ENCODE data around the gene HOXC9.

HOXC9 gene

GRCh38 chr12:53988541-53989226 is 11.3 kb upstream of the HOXC9 start:
- DNase-seq (ENCODE audit: low read depth) = no peak

DNA sequence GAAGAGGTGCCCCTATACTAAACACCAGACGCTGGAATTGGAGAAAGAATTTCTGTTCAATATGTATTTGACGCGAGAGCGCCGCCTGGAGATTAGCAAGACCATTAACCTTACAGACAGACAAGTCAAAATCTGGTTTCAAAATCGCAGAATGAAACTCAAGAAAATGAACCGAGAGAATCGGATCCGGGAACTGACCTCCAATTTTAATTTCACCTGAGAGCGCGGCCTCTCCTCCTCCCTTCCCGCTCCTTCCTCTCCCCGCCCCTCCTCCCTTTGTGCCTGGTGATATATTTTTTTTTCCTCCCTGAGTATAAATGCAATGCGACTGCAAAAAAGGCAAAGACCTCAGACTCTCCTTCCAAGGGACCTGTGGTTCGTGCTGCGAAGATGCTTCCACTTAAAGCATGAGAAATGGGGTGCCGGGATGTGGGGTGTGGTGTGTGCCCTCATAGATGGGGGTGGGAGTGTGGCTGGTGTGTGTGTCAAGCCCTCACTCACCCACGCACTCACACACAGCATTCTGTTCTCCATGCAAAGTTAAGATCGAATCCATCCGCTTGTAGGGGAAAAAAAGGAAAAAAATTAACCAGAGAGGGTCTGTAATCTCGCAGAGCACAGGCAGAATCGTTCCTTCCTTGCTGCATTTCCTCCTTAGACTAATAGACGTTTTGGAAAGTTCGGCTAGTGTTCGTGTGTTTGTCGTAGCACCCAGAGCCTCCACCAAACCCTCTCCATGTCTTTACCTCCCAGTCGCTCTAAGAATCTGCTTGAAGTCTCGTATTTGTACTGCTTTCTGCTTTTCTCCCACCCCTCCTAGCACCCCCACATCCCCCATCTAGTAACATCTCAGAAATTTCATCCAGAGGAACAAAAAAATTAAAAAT is 10.5 kb upstream of the HOXC9 start:
- DNase-seq (ENCODE audit: low read depth) = peak; percentile 61

- DNase-seq (ENCODE audit: low read depth) = no peak
Measured at GRCh38 chr12:53990311-53991076, 9.5 kb upstream of the HOXC9 start.

- no peak for DNase-seq (ENCODE audit: low read depth)
Measured at GRCh38 chr12:53991077-53991460, 8.9 kb upstream of the HOXC9 start.

DNA sequence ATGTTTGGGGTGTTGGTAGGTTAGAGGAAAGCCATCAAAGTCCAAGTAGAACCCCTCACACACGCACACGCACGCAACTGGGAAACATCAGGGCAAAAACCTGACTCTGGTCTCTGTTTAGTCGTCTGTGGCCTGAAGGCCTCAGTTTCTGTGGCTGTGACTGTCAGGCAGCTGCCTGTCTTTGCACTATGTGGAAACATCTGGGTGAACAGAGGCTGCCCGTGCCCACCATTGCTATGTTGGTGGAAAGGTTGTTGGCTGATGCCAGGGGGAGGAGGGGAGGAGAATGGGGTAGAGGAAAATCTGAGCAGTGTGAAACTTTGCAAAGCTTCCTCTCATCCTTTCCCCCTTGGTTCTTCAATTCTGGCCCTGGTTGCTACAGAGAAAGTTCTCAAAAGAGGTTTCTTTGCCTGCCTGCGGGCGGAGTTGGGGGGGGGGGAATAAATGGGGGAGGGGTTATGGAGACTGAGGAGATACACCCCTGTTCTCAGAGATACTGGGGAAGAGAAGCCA is 7.5 kb upstream of the HOXC9 start:
- no peak for DNase-seq (ENCODE audit: low read depth)

DNA sequence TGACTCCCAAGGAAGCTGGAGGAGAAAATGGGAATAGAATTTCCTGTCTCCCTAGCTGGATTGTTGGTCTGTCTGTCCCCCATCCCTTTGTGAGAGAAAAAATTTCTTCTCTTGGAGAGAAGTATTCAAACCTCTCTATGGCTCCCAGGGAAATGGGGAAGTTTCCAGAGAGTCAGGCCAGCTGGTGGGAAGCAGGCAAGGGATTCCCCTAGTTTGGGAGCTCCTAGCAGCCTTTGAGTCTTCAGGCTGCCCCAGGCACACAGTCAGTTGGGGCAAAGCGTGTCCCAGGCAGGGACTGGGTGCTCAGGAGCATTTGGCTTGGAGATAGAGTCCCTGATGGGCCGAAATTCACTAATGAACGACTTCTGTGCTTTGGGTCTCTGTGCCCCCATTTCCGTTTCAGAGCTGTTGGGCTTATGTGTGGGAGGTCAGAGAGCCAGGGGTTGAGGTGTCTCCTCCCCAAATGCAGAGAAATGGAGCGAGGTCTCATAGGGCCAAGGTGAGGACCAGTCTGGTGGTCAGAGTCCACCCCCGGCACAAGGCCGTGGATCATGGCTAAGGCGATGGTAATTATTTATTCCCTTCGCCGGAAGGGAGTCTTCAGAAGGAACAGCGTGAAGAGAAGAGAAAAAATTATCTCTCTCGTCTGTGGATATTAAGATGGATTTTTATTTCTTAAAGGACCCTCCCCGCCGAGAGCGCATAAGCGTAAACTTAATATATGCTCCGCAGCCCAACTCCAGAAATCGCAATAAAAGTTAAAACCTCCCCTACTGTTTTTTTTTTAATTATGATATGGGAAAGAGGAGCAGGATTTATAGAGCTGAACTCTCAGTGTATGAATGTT is 6.6 kb upstream of the HOXC9 start:
- no peak for DNase-seq (ENCODE audit: low read depth)

GRCh38 chr12:53994009-53994263 is 6.0 kb upstream of the HOXC9 start:
- no peak for DNase-seq (ENCODE audit: low read depth)

- no peak for DNase-seq (ENCODE audit: low read depth)
Measured at GRCh38 chr12:53994264-53995001, 5.5 kb upstream of the HOXC9 start.

DNA sequence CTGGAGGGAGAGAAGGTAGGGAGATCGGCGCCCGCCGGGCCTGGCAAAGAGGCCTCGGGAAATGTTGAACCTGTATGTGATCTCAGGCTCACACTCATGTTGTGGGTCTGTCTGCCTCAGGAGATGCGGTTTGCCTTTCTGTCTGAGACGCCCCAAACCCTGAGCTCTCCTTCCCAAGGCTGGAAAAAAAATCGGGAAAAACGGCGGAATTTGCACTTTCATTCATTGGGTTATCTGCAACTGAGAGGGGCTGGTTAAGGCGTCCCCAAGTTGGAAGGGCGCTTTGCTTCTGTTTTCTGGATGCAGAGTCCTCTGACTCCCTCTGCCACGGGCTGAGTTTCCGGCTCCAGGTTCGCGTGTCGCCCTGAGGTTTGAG is 5.0 kb upstream of the HOXC9 start:
- DNase-seq (ENCODE audit: low read depth) = no peak

GRCh38 chr12:53995378-53996239 is 4.4 kb upstream of the HOXC9 start:
- peak; percentile 17 for DNase-seq (ENCODE audit: low read depth)

DNA sequence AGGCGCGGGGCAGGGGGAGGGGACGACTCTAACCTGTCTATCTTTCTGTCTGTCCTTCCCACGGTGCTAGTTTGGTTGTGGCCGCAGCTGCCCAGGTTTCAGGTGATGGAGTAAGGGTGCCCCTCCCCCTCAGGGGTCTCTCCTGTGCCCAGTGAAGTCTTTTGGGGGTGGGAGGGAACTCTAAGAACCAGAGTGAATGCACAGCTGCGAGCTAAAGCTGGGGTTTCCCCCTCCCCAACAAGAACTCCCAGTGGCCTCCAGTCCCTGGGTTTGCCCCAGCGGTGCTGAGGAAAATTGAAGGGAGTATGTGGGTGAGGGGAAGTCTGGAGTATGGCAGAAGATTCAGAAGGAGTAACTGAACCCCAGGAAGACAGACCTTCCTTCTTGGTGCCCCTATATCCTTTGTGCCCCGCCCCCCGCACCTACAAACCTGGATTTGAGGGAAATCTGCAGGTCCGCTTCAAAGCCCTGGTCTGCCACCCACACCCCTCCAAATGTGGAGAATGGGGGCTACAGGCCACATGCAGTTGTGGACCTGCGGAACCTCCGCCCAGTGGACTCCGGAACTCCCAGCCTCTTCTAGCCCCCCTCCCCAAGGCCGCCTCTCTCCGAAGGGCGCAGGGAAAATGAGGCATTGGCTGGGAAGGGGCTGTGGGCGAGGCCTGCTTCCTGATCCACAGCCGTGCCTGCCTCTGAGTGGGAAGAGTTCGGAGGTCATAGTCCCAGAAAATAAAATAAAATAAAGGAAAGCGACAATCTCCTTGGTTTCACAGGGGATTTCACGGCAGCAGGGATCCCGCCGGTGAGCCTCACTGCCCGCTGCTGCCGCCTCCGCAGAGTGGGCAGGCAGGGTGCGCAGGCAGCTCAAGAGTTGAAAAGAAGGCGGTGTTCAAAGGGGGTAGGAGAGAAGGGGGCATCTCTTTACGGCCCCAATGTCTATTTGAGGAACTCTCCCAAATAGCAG is 3.4 kb upstream of the HOXC9 start:
- DNase-seq (ENCODE audit: low read depth) = no peak

GRCh38 chr12:53997204-53998109 is 2.5 kb upstream of the HOXC9 start:
- no peak for DNase-seq (ENCODE audit: low read depth)

DNA sequence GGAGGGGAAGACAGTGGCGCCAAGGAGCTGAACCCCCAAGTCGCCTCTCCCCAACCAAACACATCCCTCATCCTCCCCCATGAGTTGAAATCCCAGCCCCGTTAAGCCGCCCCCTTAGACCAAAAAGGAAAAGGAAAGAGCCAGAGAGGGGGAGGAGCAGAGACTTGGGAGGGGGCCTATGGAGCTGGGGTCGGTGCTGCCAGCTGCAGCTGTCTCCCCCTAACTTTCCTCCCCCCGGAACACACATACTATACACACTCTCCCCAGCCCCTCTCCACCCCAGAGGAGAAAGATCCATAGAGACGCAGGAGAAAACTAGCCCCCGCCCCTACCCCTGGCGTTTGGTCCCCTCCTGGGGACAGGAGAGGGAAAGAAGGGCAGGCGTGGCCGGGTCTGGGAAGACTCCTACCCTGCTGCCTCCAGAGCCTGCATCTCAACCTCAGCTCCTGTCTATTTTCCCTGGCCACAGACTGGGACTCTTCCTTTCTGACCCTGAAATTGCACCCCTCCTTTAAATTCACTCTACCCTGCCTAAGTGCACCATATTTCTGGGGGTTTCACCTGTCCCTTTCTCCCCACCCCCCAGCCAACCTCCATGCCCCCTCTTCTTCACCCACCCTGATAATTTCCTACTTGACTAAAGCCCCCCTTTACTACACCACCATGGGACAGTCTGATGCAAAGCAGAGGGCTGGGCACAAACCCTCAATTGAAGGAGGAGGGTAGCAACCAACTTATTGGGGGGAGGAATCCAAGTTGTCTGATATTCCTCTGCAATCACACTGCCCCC is 1.7 kb upstream of the HOXC9 start:
- no peak for DNase-seq (ENCODE audit: low read depth)

GRCh38 chr12:53998900-53999236 is 1.1 kb upstream of the HOXC9 start:
- DNase-seq (ENCODE audit: low read depth) = no peak

- DNase-seq (ENCODE audit: low read depth) = peak; percentile 59
Measured at GRCh38 chr12:53999559-54000115, 324 bp upstream of the HOXC9 start.

DNA sequence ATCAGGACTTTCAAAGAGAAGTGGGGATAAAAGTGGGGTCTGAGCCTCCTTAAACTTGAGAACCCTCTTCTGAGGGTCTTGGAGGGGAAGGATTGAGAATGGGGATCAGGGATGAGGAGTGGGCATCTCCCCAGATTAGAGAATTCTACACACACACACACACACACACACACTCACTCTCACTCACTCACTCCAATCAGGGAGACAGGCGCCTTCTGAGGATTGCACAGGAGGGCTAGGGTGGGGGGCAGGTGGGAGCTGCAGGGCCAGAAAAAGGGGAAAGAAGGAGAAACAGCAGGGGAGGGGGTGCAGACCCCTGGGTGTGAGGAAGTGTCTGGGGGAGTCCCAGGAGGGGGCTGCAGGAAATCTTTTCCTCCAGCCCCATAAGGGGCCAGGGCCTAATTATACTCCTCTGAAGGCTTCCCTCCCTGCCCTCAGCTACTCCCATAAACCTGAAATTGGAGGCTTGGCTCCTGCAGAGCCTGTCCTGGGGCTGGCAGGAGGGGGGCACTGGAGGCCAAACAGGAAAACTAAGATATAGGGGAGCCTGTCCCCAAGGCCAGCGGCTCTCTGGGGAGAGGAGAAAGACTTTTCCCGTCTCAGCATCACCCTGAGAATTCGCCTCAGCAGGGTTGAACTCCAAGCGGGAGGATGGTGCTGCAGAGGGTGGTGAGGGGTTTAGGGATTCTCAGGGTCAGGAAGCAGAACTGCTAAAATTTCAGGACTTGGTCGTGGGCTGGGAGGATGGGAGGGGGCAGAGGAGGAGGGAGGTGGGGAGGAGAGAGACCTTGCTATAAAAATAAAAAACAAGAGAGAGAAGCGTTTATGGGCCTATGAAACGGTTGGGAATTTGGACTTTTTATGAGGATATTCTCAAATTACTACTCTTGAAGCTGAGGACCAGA is 1.6 kb downstream of the HOXC9 start:
- no peak for DNase-seq (ENCODE audit: low read depth)

Measured in iris pigment epithelial cell (primary cell).